ENCODE measurements around the gene LYZL4. TPM values are rescaled to one million over a fixed set of nuclear protein-coding genes. Genes with fewer than 3 reads are reported as not detected.

The LYZL4 gene, protein sequence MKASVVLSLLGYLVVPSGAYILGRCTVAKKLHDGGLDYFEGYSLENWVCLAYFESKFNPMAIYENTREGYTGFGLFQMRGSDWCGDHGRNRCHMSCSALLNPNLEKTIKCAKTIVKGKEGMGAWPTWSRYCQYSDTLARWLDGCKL
- total RNA-seq = not detected

DNA sequence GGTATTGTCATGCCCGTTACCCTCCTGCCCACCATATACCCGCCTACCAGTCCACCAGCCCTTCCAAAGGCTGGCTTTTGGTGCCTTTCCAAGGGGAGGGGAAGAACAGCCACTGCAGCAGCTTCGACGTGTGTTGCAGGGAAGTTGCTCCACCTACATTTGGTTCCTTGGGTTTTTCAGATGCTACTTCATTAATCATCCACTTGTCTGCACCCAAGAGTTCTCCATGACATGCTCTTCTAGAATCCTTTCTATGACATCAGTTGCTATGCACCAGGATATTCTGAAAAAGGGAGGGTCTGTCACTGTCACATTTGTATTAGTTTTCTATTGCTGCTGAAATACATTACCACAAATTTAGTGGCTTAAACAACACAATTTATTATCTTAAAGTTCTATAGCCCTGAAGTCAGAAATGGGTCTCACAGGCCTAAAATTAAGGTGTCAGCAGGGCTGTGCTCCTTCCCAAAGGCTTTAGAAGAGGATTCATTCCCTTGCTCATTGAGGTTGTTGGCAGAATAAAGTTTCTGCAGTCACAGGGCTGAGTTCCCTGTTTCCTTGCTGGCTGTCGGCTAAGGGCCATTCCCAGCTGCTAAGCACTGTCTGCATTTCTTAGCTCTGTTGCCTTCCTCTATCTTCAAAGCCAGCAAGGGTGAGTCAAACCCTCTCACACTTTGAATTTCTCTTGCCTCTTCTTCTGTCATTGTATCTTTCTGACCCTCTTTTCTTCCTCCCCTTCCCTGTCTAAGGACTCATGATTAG, at the start of gene LYZL4:
Gene LYZL4 (minus strand): TSS at position 241 of the 762 bp plus-strand sequence. CDS start 3,359 bp downstream, outside the sequence.
- DNase-seq = no peak

DNA sequence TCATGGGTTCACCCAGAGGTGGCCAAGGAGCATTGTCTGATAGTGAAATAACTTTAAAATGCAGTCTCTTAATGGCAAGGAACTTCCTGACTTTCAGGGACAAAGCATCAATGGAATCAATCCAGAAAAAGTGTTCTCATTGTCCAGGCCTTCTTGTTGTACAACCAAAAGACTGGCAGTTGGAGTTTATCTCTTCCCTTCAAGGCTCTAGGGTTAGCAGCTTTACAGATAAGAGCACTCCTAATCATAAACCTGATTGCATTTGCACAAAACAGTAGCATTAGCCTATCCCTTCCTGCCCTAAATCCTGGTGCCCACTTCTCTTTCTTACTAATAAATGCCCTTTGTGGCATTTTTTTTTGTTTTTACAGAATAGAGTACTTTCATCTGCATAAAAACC, 48.7 kb upstream of the LYZL4 start:
- DNase-seq = no peak

DNA sequence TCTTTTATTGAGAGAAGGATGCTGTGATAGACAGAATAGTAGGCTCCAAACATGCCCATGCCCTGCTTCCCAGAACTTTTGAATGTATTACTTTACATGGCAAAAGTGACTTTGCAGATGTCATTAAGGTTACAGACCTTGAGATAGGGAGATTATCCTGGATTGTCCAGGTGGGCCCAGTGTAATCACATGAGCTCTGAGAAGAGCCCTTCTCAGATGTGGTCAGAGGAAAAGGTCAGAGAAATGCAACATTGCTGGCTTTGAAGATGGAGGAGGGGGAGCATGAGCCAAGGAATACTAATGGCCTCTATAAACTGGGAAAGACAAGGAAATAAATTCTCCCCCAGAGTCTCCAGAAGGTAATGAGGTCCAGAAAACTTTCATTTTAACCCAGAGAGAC, 45.8 kb upstream of the LYZL4 start:
- DNase-seq = no peak

DNA sequence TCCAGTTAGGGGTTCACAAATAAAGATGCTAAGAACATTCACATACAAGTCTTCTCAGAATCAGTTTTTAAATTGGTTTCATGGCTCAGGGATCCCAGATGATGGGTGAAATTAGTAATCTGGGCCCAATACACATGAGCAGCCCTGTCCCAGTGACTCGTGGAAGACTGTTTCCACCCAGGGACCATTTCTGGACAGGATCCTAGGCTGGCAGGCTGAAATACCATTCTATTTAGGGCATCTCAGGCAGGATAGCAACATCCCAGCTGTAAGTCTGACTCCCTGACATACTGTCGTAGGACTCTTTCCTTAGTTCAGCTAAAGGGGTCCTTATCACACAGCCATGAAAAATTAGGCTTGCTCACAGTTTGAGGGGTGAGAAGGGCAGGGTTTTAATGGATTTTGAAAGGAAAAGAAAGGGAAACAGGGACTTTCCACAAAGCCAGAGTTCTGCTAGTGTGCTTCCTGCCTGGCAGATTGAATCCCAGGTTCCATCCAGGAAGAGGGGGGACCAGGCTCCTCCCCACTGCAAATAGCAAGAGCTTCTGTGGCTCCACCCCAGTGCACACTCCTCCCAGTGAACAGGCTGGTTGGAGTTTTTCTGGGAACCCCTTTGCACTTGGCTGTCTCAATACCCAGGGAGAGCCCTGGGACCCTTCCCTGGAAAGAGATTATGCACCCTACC, 41.3 kb upstream of the LYZL4 start:
- no peak for DNase-seq

DNA sequence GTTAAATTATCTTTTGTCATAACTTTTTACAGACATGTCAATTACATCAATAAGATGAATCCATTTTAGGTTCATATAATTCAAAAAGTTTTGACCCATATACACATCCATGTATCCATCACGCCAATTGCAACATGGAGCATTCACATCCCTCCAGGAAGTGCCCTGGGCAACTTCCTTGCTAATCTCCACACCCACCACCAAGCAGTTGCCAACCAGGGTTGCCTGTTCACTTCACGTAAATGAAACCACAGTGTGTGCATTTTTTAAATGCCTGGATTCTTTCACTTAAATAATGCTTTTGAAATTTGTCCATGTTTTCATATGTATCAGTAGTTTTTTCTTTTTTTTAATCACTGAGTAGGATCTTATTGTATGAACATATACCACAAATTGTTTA, 40.7 kb upstream of the LYZL4 start:
- DNase-seq = no peak

DNA sequence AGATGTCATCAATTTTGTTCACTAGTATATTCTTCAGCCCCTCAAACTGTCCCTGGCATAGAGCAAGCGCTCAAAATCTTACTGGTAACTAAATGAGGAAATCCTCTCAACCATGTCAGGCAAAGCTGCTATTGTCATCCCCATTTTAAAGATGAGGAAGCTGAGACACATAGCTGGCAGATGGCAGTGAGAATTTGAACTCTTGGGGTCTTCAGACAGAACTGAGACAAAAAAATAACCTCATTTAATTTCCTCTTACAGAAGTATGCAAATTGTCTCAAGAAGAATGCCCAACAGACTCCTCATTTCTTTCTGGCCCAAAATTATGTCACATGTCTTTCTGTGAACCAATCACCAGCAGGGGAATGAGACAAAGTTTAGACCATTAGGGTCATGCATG, 40.2 kb upstream of the LYZL4 start:
- no peak for DNase-seq

DNA sequence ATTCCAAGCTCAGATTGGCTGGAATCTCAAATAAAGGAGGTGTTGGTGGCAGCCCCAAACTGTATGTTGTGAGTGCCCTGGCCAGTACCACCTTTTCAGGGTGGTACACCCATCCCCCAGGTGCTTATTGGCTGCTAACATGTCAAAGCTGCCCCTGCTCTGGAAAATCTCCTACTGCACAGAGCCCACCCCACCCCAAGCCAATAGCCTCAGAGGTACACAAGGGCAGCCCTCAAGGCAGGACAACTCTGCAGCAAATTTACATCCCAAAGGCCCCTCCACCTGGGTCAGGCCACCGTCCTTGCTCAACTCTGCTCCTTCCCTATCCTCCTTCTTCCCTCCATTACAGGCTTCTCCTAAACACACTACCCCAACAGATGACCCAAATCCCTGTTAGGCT, 37.1 kb upstream of the LYZL4 start:
- no peak for DNase-seq

DNA sequence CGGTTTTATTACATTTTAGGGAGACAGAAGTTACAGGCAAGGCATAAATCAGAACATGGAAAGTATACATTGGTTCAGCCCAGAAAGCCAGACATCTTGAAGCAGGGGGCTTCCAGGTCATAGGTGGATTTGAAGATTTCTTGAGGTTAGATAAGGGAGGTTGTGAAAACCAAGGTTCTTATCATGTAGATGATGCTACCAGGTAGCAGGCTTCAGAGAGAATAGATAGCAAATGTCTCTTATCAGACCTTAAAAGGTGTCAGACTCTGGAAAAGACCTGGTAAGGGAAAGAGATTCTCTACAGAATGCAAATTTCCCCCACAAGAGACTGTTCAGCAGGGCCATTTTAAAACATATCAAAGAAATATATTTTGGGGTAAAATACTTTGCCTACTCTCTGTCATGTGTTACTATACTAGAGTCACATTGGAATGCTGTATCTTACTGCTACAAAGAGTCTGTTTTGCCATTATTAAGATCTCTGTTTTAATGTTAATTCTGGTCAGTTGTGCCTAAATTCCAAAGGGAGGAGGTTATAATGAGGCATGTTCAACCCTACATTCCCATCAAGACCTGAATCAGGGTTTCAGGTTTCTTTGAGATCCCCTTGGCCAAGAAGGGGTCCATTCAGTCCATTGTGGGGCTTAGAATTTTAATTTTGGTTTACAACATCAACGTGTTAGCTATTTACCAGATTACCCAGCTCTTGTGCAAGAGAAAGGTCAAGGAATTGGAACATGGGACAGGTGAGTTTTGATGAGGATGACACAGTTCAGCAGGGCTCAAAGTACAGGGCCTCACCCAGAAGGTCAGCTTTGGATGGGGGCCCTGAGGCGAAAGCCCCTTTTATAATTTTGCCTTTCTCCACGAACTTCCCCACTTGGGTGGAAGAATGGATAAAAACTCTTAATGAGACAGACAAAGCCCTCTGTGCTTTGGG, 36.0 kb upstream of the LYZL4 start:
- no peak for DNase-seq

DNA sequence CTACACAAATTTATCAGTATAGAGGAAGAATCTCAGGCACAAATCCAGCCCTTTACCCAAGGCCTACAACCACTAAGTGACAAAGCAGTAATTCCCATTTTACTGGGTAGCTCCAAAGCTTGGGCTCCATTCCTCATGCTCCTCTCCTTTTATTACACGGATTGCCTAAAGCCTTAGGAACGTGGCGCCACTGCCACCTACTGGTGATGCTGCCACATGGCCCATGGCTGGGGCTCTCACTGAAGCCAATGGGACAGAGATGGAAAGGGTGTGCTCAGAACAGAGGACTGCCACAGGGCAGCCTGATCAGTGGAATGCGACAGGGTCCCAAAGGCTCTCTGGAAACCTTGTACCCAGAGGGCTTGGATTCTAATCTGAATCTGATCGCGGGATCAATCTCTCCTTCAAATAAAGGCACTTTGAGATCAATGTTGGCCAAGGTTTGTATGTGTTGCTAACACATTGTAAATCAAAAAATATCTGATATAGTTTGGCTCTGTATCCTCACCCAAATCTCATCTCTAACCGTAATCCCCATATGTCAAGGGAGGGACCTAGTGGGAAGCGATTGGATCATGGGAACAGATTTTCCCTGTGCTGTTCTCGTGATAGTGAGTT, 33.5 kb upstream of the LYZL4 start:
- peak; percentile 87 for DNase-seq

DNA sequence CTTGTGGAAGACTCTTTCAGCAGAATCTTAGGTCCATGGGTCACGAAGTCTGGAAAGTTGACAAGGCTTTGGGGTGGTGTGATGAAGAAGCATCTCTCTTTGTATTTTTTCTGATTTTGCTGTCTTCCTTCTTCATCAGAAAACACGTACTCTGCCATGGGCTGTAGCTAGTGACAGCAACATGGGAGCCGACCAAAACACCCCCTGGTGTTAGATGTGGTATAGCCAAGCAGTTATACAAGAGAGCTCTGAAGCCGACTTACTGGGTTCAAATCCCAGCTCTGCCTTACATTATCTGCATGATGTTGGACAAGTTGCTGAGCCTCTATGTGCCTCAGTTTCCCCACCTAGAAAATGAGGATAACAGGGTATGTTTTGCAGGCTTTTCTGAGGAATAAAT, 32.9 kb upstream of the LYZL4 start:
- DNase-seq = no peak

DNA sequence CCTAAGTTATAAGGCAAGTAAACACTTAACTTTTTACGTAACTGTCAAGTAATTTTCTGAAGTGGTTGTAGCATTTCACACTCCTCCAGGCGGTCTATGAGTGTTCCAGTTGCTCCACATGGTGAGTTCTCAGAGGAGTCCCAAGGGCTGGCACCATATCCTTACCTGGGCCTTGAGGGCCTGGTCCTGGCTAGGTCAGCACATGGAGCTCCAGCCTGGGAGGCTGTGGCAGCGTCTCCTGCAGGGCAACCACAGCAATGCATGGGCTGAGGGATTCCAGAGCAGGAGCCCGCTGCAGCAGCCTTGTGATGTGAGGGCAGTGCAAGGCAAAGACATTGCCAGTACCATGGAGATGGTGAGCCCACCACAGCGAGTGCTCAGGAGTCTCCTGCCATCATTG, 32.2 kb upstream of the LYZL4 start:
- DNase-seq = no peak

DNA sequence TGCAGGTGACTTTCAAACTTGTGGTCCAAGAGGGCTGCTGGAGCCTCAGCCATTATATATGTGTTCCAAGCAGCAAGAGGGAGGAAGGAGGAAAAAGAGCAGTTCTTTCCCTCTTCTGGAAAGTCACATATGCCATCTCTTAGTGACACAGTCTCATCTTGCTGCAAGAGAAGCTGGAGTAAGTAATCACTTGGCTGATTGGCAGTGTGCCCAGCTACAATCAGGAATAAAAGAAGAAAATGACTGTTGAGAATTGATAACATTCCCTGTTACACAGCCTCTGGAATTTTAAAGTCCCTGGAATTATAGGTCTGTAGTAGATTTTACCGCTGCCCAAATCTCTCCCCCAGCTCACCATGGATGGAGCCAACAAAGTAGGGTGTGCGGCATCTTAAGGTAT, 31.4 kb upstream of the LYZL4 start:
- DNase-seq = no peak

DNA sequence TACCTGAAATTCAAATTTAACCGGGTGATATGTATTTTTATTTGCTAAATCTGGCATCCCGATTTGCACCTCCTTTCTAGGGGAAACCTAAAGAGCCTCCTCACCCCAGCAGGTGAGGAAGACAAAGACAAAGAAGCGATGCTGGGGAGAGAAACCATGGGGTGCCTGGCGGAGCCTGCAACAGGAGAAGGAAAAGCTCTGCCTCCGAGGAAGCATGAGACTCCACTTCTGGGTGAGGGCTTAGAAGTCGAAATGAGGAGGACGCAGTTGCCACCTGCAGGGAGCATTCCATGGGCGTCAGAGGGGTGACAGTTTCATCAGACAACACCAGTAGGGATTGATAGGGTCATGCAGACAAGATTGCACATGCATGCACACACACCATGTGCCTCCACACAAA, 30.5 kb upstream of the LYZL4 start:
- no peak for DNase-seq

DNA sequence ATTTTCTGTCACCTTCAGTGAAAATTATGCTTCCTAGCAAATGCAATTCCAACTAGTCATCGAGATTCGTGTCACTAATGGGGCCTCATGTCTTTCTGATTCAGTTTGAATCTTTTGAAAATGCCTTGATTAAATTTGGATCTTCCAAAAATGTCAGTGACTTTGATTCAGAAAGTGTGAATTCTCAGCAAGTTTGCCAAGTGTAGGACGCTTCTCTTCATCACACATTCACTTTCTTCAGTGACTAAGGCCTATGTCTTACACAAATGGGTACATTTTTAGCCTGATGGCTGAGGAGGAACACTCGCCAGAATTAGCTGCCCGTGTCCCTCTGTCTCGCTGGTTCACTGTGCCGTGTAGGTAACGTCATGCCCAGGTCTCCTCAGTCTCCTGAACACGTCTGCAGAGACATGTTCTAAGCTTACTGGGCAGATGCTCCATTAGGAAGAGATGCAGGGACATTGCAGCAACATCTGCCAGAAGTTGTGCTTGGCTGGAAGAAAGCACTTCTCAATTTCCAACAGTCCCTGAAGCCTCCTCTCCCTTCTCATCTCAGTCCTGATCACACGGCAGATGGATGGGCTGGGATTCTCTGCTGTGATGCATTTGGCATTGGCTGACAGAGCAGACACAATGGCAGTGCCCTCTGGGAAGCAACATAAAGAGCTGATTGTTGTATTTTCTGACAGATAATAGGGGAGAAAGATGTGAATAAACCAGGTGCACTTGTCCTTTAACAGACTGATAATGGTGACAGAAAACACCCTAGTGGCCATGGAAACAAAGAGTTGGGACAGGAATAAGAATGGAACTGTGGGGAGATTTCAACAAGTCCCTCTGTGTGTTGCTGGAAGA, 29.1 kb upstream of the LYZL4 start:
- DNase-seq = no peak

DNA sequence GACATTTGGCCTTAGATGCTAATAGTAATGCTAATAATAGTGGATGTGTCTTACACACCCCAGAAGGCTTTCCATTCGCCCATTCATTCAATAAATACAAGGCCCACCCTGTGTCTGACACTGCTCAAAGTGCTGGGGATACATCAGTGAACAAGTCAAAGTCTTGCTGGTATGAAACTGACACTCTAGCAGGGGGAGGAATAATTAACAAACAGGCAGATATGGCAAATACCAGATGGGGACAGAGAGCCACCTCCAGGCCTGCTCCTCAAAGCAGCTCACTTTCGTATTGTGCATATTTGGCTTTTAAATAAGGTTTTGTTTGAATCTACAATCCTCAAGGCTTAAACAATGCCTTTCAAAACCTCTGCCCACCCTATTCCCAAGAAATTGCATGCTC, 28.3 kb upstream of the LYZL4 start:
- no peak for DNase-seq

DNA sequence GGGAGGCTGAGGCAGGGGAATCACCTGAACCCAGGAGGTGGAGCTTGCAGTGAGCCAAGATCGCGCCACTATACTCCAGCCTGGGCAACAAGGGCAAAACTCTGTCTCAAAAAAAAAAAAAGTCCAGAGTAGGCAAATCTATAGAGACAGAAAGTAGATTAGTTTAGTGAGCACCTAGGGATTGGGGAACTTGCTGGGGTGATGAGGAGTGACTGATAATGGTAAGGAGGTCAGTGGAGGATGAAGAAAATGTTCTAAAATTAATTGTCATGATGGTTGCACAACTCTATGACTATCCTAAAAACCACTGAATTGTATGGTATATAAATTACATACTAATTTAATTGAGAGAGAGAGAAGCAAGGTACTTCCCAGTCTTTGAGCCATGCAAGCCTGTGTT, 27.8 kb upstream of the LYZL4 start:
- DNase-seq = no peak

DNA sequence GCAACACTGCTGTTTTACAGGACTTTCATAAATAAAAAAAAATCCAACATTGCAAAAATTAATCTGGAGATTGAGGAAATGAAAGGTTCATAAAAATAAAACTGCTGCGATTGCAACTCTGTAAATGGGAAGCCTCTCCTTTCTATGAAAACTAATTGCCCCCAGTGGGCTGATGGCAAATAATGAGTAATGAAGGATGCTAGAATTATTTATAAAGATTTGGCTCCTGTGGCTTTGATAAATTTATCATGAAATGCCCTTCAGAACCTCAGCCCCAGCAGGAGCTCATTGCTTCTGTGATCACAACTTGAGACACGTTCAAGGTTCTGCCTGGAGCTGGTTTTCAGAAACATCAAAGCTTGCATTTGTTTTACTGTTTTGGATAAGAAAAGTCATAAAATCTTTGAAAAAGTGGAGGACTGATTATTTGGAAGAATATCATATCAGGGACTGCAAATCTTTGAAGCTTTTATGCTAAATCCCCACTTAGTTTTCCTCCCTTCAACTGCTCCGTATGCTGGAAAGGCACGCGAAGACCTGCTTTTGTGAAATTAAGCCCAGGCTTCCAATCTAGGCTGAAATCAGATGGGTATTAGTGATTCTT, 24.5 kb upstream of the LYZL4 start:
- no peak for DNase-seq

DNA sequence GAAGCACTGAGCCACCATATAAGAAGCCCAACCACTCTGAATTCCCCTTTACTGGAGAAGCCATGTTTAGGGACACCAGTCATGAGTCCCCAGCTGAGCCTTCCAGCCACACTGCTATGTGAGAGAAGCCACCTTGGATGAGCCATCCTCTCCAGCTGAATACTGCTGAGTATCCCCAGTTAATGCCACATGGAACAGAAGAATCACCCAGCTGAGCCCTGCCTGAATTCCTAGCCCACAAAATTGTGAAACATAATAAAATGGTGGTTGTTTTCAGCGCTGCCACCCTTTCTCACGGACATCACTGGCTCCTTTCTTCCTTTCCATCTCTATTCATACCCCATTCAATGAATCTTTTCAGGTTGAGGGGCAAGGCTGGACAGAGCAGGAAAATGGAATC, 22.1 kb upstream of the LYZL4 start:
- no peak for DNase-seq

DNA sequence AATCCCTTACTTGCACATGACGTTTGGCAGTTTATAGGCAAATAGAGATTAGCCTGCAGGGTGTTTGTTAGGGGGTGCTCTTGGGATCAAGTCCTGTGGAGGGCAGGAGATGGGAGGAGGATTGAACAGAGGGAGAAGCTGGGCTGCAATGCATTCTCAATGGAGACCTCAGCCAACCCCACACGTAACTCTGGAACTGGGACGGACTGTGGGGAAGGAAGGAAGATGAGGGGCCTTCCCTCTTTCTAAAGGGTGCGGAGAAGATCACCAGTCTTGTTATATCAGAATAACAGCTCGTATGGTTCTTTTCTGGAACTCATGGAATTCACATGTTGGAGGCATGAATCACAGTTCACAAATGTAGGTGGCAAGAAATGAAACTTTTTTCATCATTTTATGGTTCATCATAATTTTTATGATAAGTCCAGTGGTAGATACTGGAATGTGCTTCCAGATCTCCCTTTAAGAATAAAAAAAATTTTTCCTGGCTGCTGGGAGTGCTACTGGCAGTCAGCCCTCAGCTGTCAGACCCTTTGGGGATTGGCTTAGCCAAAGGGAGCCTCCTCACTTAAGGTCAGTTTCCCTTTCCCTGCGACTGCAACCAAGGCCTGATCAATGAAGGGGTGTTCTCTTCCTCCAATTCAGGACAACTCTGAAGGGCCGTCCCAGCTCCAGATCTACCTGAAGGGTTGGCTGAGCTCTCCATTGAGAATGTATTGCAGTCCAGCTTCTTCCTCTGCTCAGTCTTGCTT, 20.5 kb upstream of the LYZL4 start:
- DNase-seq = no peak

DNA sequence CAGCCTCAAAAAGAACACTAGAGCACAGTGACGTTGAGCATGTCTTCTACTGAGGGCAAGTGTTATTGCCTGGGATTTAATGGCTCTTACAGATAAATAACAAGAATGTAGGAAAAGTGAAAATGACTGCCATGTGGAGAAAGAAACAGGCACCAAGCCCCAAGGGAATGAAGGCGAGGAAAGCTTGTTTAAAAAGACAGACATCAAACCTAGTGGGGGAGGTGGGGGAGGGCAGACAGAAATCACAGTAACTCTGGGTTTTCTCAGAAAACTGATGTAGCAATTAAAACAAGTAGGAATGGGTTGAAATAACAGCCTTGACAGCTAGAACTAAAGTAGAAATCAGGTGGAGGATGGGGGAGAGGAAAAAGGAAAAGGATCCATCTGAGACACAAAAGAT, 18.4 kb upstream of the LYZL4 start:
- DNase-seq = no peak
